GF-D8 (cell line): ENCODE measurements around the gene TSPAN5.
"Not testable (repeated sequence)": the region's sequence is repeated elsewhere in the genome, so short reads cannot be mapped to it uniquely, and the experiment has no call there.

ENCODE experiments used
- DNase-seq: peaks from one replicate; lab custom pipeline; 2025; lab: John Stamatoyannopoulos, UW

Gene TSPAN5

DNA sequence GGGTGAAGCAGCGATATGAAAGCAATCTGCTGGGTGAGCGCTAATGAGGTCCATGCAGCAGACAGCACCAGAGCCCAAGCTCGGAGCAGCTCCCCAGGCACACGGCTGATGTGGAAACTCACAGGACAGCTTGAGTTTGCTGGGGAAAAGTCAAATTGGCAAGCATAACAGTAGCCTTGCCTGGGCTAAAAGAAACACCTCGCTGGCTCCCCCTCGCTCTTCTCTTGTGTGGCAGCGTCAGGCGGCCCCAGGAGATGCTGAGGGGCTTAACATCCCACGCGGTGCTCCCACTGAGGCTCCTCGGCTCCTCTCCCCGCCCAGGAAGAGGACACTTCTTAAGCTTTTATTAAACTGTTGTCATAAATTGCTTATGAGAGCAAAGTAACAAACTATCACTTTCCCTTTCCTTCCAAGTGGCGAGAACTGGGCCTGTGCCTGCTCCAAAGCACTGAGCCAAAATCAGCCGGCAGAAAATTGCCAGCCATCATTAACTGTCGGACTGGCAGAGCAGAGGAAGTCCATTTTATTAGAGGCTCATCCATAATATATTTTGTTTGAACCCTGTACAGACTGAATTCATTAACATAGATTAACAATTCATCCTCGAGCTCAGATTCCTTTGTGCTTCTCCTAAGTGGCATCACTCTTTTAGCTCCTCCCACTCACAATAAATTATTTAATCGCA is 111.4 kb downstream of the TSPAN5 start:
- no peak for DNase-seq

DNA sequence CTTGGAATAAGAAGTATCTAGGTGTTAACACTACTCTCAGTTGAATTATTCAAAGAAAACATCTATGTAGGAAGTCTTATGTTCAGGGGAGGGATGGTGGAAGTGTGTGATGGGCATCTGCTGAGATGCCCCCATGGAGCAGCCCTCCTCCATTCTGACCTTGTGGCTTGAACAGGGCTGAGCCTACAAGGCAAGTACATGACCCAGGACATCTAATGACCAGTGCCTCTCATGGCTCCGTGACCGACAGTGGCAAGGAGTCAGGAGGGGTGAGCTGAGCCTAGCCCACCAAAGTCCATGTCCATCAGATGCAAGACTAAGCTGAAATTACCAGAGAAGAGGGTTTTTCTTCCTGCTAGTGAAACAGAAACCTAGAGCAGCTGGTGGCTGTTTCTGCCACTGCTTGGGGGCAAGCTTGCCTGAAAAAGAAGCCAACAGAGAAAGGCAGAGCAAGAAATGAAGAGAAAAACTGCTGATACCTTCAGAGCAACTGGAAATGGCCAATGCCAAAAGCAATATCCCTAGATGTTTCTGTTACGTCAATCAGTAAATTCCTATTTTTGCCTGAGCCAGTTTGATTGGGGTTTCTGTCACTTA is 113.5 kb downstream of the TSPAN5 start:
- DNase-seq: no peak

DNA sequence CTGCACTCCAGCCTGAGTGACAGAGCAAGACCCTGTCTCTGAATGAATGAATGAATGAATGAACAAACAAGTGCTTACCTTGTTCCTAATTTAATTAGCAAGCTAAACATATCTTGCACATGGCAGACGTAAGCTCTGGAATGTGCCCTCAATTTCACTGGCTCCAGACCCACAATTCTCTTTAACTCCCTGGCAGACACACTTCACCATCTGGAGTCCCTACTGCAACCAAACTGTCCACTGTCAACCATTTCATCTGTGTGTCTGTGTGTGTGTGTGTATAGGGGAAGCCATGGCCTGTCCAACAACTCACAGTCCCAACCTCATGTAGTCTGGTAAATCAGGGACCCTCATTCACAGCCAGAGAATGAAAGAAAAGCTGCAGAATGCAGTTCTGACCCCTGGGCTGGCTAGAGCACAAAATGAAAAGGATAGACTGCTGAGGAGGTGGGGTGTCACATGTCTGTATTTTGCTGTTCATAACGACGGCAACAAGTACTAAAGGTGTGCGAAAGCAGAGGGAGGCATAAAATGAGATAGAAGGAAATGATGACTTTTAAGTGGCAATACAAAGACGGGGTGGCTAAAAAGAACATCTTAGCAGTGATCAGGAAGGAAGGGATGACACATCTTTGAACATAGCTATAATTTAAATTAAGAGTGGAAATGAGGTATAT is 114.1 kb downstream of the TSPAN5 start:
- no peak for DNase-seq

DNA sequence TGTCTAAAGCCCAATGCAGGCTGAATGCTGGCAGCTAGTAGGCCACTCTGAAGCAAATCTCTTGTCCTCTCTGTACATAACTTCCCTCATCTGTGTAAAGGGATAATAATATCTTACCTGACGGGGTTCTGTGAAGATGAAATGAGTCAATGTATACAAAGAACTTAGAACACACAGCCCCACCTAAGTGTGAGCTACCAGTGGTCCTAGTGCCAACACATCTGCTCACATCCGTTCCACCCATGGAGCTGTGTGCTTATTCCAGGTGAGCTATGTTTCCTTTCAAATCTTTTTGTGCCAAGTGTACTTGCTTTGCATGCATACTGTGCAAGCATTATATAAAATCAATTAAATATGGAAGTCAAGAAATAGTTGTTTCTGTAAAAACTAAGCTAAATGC is 116.4 kb downstream of the TSPAN5 start:
- no peak for DNase-seq

DNA sequence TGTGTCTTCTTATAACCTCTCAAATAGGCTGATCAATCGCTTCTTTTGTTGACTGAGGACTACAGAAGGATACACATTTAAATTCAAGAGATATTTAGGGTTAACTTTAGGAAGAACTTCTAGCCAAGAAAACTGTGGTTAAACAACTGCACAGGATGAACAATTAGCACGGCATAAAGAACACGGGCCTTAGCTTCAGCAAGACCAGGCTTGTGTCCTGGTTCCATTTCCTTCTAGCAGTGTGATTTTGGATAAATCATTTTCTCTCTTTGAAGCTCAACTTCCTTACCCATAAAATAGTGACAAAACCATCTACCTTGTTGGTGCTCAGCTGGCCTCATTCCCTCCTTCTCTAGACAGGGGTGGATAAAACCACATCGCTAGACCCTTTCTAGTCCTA is 117.6 kb downstream of the TSPAN5 start:
- DNase-seq: no peak

DNA sequence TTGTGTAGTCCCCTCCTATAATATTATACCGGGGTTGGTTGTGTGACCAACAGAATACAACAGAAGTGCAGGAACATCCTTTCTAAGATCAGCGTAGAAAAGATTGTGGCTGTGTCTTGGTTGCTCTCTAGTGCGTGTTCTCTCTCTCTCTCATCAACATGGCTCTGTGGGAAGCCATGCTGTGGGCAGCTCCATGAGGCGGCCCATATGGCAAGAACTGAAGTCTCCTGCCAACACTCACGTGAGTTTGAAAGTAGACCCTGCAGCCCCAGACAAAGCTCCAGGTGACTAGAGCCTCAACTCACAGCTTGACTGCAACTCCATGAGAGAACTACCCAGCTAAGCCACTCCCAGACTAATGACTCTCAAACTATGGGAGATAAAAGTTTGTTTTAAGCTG is 118.7 kb downstream of the TSPAN5 start:
- DNase-seq: no peak

DNA sequence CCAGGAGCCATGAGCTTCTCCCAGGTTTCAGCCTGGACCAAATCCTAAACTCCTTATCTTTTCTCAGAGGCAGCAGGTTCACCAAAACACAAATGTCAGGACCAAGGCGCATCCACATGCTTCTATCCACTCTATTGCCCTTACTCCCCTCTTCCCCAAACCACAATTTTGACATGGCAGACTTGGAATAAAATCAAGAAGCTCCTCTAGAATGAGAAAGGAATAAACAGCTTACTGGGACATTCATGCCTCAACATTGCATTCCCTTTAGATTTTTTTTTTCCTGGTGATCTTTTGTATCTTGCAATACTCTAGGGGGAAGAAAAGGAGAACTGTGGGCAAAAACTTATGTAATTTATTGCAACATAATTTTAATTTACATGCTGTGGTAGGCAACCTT is 119.1 kb downstream of the TSPAN5 start:
- no peak for DNase-seq

DNA sequence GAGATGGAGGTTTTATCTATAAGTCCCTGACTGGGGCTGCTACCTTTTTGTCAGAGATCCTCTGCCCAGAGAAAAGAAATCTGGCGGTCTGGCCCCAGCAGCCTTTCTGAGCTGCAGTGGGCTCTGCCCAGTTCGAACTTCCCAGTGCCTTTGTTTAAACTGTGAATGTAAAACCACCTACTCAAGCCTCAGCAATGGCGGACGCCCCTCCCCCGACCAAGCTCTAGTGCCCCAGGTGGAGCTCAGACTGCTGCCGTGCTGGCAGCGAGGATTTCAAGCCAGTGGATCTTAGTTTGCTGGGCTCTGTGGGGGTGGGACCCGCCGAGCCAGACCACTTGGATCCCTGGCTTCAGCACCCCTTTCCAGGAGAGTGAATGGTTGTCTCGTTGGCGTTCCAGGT is 121.8 kb downstream of the TSPAN5 start:
- no peak for DNase-seq

DNA sequence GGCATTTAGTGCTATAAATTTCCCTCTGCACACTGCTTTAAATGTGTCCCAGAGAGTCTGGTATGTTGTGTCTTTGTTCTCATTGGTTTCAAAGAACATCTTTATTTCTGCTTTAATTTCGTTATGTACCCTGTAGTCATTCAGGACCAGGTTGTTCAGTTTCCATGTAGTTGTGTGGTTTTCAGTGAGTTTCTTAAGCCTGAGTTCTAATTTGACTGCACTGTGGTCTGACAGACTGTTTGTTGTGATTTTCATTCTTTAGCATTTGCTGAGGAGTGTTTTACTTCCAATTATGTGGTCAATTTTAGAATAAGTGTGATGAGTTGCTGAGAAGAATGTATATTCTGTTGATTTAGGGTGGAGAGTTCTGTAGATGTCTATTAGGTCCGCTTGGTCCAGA is 124.3 kb downstream of the TSPAN5 start:
- DNase-seq: not testable (repeated sequence)

DNA sequence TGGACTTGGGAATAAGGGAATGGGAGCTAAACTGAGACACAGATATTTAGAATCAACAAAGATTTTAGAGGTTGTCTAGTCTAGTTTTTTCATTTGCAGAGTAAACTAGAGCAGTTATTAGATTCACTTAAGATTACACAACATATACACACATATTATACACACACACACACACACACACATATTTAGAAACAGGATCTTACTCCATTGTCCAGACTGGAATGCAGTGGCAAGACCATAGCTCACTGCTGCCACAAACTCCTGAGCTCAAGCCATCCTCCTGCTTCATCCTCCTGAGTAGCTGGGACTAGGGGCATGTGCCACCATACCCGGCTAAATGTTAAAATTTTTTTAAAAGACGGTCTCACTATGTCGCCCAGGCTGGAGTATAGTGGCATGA is 127.8 kb downstream of the TSPAN5 start:
- no peak for DNase-seq

DNA sequence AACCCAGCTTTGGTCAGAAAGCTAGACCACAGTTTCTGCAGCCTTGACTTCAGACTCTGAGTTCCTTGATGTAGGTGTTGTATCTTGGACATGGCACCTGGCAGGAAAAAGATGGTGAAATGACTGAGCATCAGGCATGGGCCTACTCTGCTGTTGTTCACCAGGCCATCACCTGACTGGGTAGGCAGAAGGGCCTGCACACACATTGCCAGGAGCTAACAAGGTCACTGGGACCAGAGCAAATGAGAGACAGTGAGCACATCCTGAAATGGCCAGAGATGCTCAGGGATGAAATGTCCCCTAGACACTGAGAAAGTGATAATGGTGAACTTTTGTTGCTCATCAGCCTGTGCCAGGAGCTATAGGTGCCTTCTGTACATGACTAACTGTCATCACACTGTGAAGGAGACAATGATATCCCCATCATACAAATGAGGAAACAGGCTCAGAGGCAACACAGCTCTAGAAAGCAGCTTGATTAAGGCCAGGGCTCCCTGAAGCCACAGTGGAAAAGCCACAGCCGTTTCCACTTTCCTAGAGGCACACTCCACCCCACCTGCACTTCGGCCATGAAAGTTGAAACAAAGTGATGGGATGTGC is 128.3 kb downstream of the TSPAN5 start:
- no peak for DNase-seq

DNA sequence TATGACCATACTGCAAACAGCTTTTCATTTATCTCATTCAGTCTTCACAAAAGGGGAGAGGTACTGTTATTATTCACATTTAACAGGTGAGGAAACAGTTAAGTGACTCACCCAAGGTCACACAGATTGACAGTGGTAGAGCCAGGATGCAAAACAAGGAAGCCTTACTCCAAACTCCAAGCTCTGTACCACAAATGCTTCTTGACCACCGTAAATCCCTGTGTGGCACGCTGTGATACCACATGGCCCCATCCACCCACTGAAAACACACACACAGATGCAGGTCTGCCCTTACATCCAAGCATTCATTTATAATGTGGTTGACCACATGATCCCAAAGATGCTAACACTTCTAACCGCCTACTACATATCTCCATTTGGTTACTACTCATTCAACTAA is 129.5 kb downstream of the TSPAN5 start:
- no peak for DNase-seq

DNA sequence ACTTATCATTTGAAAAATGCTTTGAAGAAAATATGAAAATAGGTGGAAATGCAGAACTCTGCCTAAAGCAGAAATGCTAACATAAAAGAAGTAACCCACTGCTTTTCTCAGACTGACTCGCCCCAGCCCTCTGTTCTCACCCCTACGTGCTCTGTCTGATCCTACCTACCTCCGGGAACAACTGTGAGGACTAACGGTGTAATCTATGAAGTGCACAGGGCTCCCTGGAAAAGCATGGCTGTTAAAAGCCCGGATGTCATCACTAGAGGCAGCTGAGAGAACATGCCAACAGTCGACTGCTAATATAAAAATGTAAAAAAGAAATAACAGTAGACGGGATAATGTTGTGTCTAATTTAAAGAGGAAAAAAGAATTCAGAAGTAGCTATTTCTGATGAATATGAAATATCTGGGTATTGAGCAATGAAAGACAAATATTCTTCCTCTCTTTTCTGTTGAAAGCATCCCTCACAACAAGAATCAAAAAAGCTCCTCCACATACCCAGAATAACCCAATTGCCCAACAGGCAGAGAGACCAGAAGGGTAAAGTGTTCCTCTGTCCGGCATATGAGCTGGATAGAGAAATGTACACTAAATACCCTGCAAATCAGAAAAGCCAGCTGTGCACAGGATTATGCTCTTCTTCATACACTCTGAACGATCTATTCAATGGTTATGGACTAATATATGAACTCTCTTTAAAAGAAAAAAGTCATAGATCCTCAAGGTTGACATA is 130.7 kb downstream of the TSPAN5 start:
- DNase-seq: no peak

DNA sequence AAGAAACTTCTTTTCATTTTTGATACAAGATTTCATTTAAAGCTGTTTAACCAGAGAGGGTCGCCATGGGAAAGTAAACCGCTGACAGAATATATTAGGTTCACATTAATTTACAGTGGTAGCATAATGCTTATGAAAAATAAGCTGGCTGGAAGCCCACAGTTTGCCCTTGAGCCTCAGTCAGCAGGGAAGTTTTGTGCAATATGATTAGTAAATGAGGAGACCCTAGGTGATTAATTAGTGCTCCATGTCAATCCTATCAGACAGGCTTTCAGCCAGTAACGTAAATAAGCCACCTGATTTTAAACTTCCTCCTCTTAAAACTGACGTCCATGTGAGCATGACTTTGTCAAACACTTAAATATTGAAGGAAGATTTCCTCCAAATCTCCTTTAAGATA is 134.2 kb downstream of the TSPAN5 start:
- DNase-seq: no peak

DNA sequence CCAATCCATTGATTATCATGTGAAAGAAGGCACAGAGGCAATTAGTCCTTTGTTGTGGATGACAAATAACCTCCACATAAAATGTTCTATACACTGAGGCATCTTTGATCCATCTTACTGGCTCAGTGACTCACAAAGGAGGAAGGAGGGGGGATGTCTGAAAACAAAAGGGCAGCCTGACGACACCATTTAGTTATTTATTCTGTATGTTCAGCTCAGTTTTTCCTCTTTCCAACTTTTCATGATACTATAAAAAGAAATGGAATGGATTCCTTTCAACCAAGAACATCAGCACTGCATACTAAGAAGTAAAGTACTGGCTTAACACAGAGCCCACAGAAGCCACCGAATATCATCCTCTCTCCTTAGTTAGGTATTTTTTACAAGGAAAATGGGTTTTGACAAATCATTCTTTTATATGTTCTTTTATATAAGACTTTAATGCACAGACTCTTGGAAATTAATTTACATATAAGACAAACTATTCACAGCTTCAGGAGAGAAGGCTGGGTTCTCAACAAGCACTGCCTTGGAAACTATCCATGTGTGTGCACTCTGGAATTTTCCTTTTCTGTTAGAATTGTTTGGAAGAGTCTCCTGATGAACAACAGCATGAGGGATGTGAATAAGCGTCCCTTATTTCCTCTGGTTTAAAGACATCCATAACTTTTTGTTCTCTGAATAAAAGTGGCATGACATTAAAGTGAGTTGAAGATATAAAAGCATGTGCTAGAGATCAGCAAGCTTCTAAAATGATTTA is 135.6 kb downstream of the TSPAN5 start:
- DNase-seq: no peak

DNA sequence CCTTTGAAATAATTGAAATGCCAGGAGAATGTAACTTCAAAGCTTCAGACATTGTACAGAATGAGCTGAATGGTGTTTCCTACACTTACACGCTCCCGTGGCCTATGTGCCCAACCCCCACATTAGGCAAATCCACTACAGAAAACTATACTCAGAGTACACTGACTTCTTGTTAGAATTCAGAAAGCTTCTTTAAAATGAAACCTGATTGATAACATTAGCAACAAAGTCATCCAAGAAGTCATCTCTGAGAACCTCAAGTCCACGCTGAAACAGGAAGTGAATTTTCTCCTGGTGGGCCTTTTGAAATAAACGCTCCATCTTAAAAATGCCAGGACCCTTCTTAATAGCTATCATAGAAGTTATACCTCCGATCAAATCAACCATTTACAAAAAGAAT is 136.3 kb downstream of the TSPAN5 start:
- DNase-seq: no peak

DNA sequence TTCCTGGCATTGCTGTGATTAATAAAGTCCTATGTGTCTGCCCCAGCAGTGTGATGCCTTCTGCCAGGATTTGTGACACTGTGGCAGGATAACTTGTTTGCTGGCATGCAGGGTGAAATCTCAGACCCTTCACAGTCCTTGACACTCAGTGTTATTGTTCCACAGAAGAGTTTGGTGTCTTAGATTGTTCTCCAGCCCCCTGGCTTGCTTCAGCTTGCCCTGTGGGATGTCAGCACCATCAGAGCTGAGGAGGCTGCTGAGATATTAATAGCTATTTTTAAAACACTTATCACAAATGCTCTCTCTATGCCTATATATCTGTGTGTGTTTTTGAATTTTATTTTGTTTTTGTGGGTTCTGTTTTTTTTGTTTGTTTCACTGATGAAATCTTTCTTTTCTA is 136.9 kb downstream of the TSPAN5 start:
- DNase-seq: no peak

DNA sequence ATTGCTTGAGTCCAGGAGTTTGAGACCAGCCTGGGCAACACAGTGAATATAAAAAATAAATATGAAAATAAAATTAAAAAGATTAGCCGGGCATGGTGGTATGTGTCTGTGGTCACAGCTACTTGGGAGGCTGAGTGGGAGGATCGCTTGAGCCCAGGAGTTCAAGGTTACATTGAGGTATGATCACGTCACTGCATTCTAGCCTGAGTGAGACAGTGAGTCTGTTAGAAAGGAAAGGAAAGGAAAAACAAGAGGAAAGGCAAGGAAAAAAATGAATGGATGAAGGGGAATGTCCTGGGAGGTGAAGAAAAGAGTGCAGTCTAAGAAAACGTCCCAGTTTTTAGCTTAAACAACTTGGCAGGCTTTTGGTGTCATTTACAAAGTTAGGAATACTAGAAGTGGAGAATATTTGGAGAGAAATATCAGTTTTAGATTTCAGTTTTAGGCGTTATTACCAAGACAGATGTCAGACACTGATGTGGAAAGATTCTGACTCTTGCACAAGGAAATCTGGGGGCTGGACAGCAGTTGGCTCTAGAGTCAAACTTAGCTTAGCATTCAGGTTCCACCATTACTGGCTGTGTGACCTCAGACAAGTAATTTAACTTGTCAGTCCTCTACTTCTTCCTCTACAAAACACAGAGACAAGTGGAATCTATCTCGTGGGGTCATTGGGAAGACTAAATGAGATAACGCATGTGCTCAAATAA is 139.0 kb downstream of the TSPAN5 start:
- DNase-seq: no peak

DNA sequence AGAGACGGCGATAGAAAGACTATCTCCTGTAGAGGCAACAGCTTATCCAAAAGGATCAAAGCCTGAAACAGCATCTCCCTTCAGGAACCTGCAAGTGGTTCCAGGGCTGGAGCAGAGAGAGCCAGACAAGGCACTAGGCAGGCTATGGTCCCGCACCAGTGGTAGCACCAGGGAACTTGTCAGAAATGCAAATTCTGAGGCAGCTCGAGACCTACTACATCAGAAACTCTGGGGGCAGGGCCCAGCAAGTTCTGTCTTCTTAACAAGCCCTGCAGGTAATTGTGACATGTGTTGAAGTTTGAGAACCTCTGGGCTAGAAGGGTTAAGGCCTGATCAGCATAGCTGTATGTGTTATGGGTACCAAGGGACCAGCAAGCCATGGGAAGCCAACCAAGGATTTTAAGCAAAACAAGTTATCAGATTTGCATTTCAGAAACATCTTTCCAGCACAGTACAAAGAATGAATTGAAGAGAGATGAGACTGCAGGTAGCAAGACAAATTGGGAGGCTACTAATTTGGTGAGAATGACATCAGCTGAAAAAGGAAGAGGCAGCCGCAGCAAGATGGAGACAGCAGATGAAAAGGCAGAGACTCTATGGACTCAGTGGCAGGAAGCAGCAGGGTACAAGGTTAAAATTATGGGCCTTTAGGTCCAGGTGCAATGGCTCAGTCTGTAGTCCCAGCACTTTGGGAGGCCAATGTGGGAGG is 139.7 kb downstream of the TSPAN5 start:
- DNase-seq: no peak

DNA sequence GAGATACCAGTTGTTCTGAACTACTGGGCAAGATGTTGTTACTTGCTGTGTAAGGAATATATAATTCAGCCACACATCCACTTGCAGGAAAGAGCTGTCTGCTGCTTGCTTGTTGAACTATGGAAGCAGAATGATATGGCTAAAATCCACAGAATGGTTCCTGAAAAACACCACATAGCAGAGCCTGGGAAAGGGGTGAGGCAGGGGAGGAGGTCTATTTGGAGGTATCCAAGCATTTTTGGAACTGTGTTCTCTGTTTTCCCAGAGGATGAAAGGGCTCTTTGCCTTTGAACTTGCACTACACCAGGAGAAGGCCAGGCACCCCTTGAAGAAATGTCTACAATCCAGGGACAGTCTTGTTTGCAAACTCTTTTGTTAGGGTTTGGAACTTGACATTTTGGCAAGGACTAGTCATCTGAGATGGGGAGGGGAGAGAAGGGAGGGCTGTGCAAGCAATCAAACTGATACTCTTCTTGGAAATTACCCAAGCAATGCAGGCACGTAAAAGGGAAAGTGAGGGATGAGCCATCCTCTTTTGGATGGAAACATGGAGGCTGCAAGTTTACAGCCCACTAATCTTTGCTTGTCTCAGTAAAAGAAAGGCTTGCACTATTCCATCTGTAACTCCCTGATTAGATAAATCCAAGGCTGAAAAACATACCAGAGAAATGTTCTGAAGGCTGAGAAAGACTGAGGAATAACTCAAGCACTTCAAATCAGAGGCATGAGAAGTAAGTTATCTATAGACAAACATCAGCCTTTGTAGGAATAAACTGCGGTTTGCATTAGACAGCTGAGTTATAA is 141.0 kb downstream of the TSPAN5 start:
- no peak for DNase-seq
